HG03064 (cell line): ENCODE data around the gene FOXO3.
"Not testable (repeated sequence)": the region's sequence is repeated elsewhere in the genome, so short reads cannot be mapped to it uniquely, and the experiment has no call there.

Experiments used
- ATAC-seq: cut with Tn5 transposase; IDR thresholded peaks from one replicate; pipeline ENCODE4 v1.9.1; 2021; ENCODE audit warnings: low read depth; ENCODE audit not compliant: unreplicated experiment

The FOXO3 gene

GRCh38 chr6:108655806-108656651 lies 95.3 kb downstream of the FOXO3 start:
- ATAC-seq, result no peak

- ATAC-seq, result no peak
Observed at GRCh38 chr6:108656836-108657235, 96.1 kb downstream of the FOXO3 start.

- ATAC-seq, result no peak
Observed at GRCh38 chr6:108658174-108658573, 97.5 kb downstream of the FOXO3 start.

GRCh38 chr6:108658785-108659184 lies 98.1 kb downstream of the FOXO3 start:
- not testable (repeated sequence) for ATAC-seq

GRCh38 chr6:108660251-108660650 lies 99.5 kb downstream of the FOXO3 start:
- no peak for ATAC-seq

- ATAC-seq, result no peak
Observed at GRCh38 chr6:108661430-108661829, 100.7 kb downstream of the FOXO3 start.

- no peak for ATAC-seq
Observed at GRCh38 chr6:108661982-108662381, 101.3 kb downstream of the FOXO3 start.

GRCh38 chr6:108662702-108663101 lies 102.0 kb downstream of the FOXO3 start:
- no peak for ATAC-seq

GRCh38 chr6:108663494-108664064 lies 102.9 kb downstream of the FOXO3 start:
- ATAC-seq, result not testable (repeated sequence)

- no peak for ATAC-seq
Observed at GRCh38 chr6:108665495-108666196, 104.9 kb downstream of the FOXO3 start.

- ATAC-seq, result no peak
Observed at GRCh38 chr6:108666656-108667260, 106.0 kb downstream of the FOXO3 start.

- no peak for ATAC-seq
Observed at GRCh38 chr6:108667993-108668392, 107.3 kb downstream of the FOXO3 start.

GRCh38 chr6:108669673-108670072 lies 109.0 kb downstream of the FOXO3 start:
- no peak for ATAC-seq

- no peak for ATAC-seq
Observed at GRCh38 chr6:108671175-108671574, 110.5 kb downstream of the FOXO3 start.

- no peak for ATAC-seq
Observed at GRCh38 chr6:108671790-108672189, 111.1 kb downstream of the FOXO3 start.

GRCh38 chr6:108672641-108673040 lies 111.9 kb downstream of the FOXO3 start:
- ATAC-seq, result no peak

- ATAC-seq, result no peak
Observed at GRCh38 chr6:108673153-108673552, 112.4 kb downstream of the FOXO3 start.

- no peak for ATAC-seq
Observed at GRCh38 chr6:108673602-108674001, 112.9 kb downstream of the FOXO3 start.

GRCh38 chr6:108675226-108676200 lies 114.8 kb downstream of the FOXO3 start:
- ATAC-seq, result no peak

GRCh38 chr6:108676555-108676954 lies 115.8 kb downstream of the FOXO3 start:
- no peak for ATAC-seq
